CD4-positive, alpha-beta T cell treated with Interleukin-10 for 1 hour (primary cell): ENCODE measurements around the gene FOLR3.
"Not testable (repeated sequence)": the region's sequence is repeated elsewhere in the genome, so short reads cannot be mapped to it uniquely, and the experiment has no call there.

ENCODE experiments used
- DNase-seq: peaks from one replicate; pipeline ENCODE4 v3.0.0-alpha.2; 2020

Gene FOLR3

GRCh38 chr11:72169046-72169555, 33.6 kb downstream of the FOLR3 start:
- DNase-seq = not testable (repeated sequence)

- DNase-seq = not testable (repeated sequence)
These were observed 34.2 kb downstream of the FOLR3 start for GRCh38 chr11:72169754-72170153.

GRCh38 chr11:72172043-72172442, 36.5 kb downstream of the FOLR3 start:
- DNase-seq = not testable (repeated sequence)

- DNase-seq = no peak
These were observed 37.8 kb downstream of the FOLR3 start for GRCh38 chr11:72173291-72173690.

GRCh38 chr11:72174302-72175070, 39.0 kb downstream of the FOLR3 start:
- no peak for DNase-seq

GRCh38 chr11:72177656-72178055, 42.1 kb downstream of the FOLR3 start:
- no peak for DNase-seq

- no peak for DNase-seq
These were observed 43.7 kb downstream of the FOLR3 start for GRCh38 chr11:72179049-72179803.

- DNase-seq = no peak
These were observed 44.4 kb downstream of the FOLR3 start for GRCh38 chr11:72179804-72180396.

GRCh38 chr11:72180892-72181552, 45.5 kb downstream of the FOLR3 start:
- not testable (repeated sequence) for DNase-seq

- DNase-seq = not testable (repeated sequence)
These were observed 46.0 kb downstream of the FOLR3 start for GRCh38 chr11:72181553-72181958.

- no peak for DNase-seq
These were observed 52.7 kb downstream of the FOLR3 start for GRCh38 chr11:72188267-72188666.
